Right forelimb (tissue), 1 donor: ENCODE results near the gene NBL1.

Experiments
- DNase-seq: peaks from one replicate; pipeline ENCODE4 v3.0.0-alpha.2; 2018

Gene NBL1

GRCh38 chr1:19647643-19648042, 3.5 kb downstream of the NBL1 start:
- DNase-seq: no peak

GRCh38 chr1:19648239-19648638, 4.1 kb downstream of the NBL1 start:
- DNase-seq: no peak

GRCh38 chr1:19648689-19649088, 4.6 kb downstream of the NBL1 start:
- DNase-seq: no peak

- DNase-seq: no peak
Observed at GRCh38 chr1:19650416-19651140, 6.5 kb downstream of the NBL1 start.

- DNase-seq: peak; percentile 79
Observed at GRCh38 chr1:19651141-19651737, 7.1 kb downstream of the NBL1 start.

GRCh38 chr1:19654386-19654785, 10.3 kb downstream of the NBL1 start:
- no peak for DNase-seq

- no peak for DNase-seq
Observed at GRCh38 chr1:19654886-19655717, 11.0 kb downstream of the NBL1 start.

- DNase-seq: no peak
Observed at GRCh38 chr1:19655718-19656080, 11.6 kb downstream of the NBL1 start.

GRCh38 chr1:19656134-19656779, 12.1 kb downstream of the NBL1 start:
- DNase-seq: no peak

- no peak for DNase-seq
Observed at GRCh38 chr1:19656780-19657466, 12.8 kb downstream of the NBL1 start.

- no peak for DNase-seq
Observed at GRCh38 chr1:19657511-19657910, 13.4 kb downstream of the NBL1 start.

GRCh38 chr1:19658186-19658585, 14.1 kb downstream of the NBL1 start:
- DNase-seq: no peak

GRCh38 chr1:19661721-19662228, 17.7 kb downstream of the NBL1 start:
- DNase-seq: no peak

GRCh38 chr1:19662313-19662712, 18.2 kb downstream of the NBL1 start:
- DNase-seq: no peak

GRCh38 chr1:19664453-19665185, 20.5 kb downstream of the NBL1 start, which contains the start of gene HTR6:
TSS of gene HTR6 (plus strand) at chr1:19664875. CDS start at chr1:19665754, 879 bp downstream.
- no peak for DNase-seq

GRCh38 chr1:19665186-19665495, 21.0 kb downstream of the NBL1 start:
- DNase-seq: no peak

GRCh38 chr1:19665496-19666465, 21.7 kb downstream of the NBL1 start:
- no peak for DNase-seq

- DNase-seq: no peak
Observed at GRCh38 chr1:19668888-19669287, 24.8 kb downstream of the NBL1 start.

GRCh38 chr1:19670787-19671186, 26.7 kb downstream of the NBL1 start:
- DNase-seq: no peak

GRCh38 chr1:19672237-19672636, 28.1 kb downstream of the NBL1 start:
- DNase-seq: no peak

GRCh38 chr1:19675797-19676196, 31.7 kb downstream of the NBL1 start:
- DNase-seq: no peak
